ENCODE measurements around the gene ADAMTS14. TPM values are rescaled to one million over a fixed set of nuclear protein-coding genes. Genes with fewer than 3 reads are reported as not detected.

Gene ADAMTS14
- total and polyA plus RNA-seq, 8 donors, result 0.33 to 9.4 (median 3.9) TPM; not detected in 2

GRCh38 chr10:70688828-70689227 lies 16.5 kb downstream of the ADAMTS14 start:
- TF ChIP-seq CTCF (IDR thresholded peaks at IDR 0.05) (no peak), POLR2A (IDR thresholded peaks at IDR 0.05) (no peak), POLR2AphosphoS5 (IDR thresholded peaks at IDR 0.05) (no peak), EP300 (IDR thresholded peaks at IDR 0.05) (no peak)
- no peak overlapping the region for H3K4me3 ChIP-seq
- WGBS, 5 donors, result 0 to 96% (median 93%) methylated on average over 1 to 8 of the region's 9 CpGs
- DNase-seq, result no peak
- H3K36me3 ChIP-seq, result no peaks in the 10 kb centered on the region
- H3K27ac ChIP-seq, result no peak overlapping the region
- peaks cover 0 to 5% (median 2%) of the 10 kb centered on the region in 4 donors for H3K4me1 ChIP-seq
- no peaks in the 10 kb centered on the region for H3K27me3 ChIP-seq
- no peaks in the 10 kb centered on the region for H3K9me3 ChIP-seq
- intact Hi-C loops (cut with DNase I; ENCODE audit: low total_unique reads), result no loop called here

- H3K9me3 ChIP-seq, result no peaks in the 10 kb centered on the region
- intact Hi-C loops (cut with DNase I; ENCODE audit: low total_unique reads), result no loop called here
- H3K27ac ChIP-seq, result no peak overlapping the region
- no peak overlapping the region for H3K4me3 ChIP-seq
- H3K27me3 ChIP-seq, result no peaks in the 10 kb centered on the region
- H3K4me1 ChIP-seq, result peaks cover 0 to 13% (median 6%) of the 10 kb centered on the region in 4 donors
- no peak for TF ChIP-seq CTCF (IDR thresholded peaks at IDR 0.05)
- no peak for TF ChIP-seq POLR2A (IDR thresholded peaks at IDR 0.05)
- TF ChIP-seq EP300 (IDR thresholded peaks at IDR 0.05), result no peak
- TF ChIP-seq POLR2AphosphoS5 (IDR thresholded peaks at IDR 0.05), result no peak
- no peak for DNase-seq
- 94 to 96% (median 95%) methylated on average over 12 of the region's 12 CpGs; no CpG with 5 or more reads in 1 of the 5 donors for WGBS, 5 donors
- H3K36me3 ChIP-seq, result no peaks in the 10 kb centered on the region
Measured at GRCh38 chr10:70689661-70690060, 17.4 kb downstream of the ADAMTS14 start.

GRCh38 chr10:70690589-70690988 lies 18.3 kb downstream of the ADAMTS14 start:
- H3K4me1 ChIP-seq, result peaks cover 0 to 13% (median 6%) of the 10 kb centered on the region in 4 donors
- H3K27me3 ChIP-seq, result no peaks in the 10 kb centered on the region
- intact Hi-C loops (cut with DNase I; ENCODE audit: low total_unique reads), result no loop called here
- no peaks in the 10 kb centered on the region for H3K36me3 ChIP-seq
- TF ChIP-seq POLR2A (IDR thresholded peaks at IDR 0.05), result no peak
- no peak for TF ChIP-seq CTCF (IDR thresholded peaks at IDR 0.05)
- no peak for TF ChIP-seq EP300 (IDR thresholded peaks at IDR 0.05)
- no peak for TF ChIP-seq POLR2AphosphoS5 (IDR thresholded peaks at IDR 0.05)
- H3K4me3 ChIP-seq, result no peak overlapping the region
- no peak overlapping the region for H3K27ac ChIP-seq
- WGBS, 5 donors, result 69 to 87% (median 77%) methylated on average over 9 to 11 of the region's 11 CpGs; no CpG with 5 or more reads in 1 of the 5 donors
- no peak for DNase-seq
- no peaks in the 10 kb centered on the region for H3K9me3 ChIP-seq

GRCh38 chr10:70691611-70692010 lies 19.3 kb downstream of the ADAMTS14 start:
- DNase-seq, result no peak
- intact Hi-C loops (cut with DNase I; ENCODE audit: low total_unique reads), result no loop called here
- Histone ChIP-seq H3K27ac (no peak overlapping the region), H3K36me3 (no peaks in the 10 kb centered on the region), H3K4me1 (peaks cover 0 to 13% (median 6%) of the 10 kb centered on the region in 4 donors), H3K9me3 (no peaks in the 10 kb centered on the region), H3K4me3 (no peak overlapping the region), H3K27me3 (no peaks in the 10 kb centered on the region)
- TF ChIP-seq POLR2A (IDR thresholded peaks at IDR 0.05) (no peak), EP300 (IDR thresholded peaks at IDR 0.05) (no peak), CTCF (IDR thresholded peaks at IDR 0.05) (no peak), POLR2AphosphoS5 (IDR thresholded peaks at IDR 0.05) (no peak)
- 77 to 87% (median 79%) methylated on average over 6 of the region's 6 CpGs for WGBS, 5 donors

All from stomach (tissue), 9 donors.